ENCODE measurements around the gene SEC61A2.
"Not testable (repeated sequence)": the region's sequence is repeated elsewhere in the genome, so short reads cannot be mapped to it uniquely, and the experiment has no call there.

The SEC61A2 gene

DNA sequence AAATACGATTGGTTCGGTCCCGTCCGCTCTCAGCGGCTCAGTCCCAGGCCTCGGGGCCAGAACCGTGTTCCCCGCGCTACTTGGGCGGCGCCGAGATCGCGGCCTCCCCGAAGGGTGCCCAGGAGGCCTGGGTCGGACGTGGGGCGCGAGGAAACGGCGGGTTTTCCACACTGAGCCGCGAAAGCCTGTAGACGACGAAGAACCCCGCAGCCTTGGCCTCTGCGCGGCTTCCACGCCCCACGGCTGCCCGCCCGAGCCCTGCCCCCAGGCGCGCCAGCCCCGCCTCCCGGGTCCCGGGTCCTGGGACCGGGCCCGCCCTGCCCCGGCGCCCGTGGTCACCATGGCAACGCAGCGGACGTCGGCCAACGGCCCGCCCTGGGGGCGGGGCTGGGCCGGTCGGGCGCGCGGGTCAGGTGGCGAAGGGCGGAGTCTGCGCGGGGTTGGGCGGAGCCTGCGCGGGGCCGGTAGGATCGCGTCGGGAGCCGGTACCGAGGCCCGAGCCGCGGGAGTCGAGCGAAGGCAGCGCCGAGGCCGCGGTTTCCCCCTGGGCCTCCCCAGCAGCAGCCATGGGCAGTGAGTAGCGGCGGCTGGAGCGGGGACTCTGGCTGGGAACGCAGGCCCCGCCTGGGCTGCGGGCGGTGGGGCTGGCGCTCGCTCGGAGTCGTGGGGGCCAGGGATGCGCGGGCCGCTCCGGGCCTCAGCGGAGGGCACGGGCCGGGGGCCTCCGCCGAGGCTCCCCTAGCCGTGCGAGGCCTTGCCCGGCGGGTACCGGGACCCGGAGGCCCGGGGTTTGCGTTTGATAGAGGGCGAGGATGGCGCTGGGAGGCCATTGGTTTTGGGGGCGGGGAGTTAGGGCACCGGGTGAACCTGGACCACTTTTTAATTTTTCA lies at the start of gene SEC61A2:
Gene SEC61A2 (plus strand): TSS at position 456 of the 890 bp plus-strand sequence. CDS start 111 bp downstream, at position 567.
- DNase-seq = peak; percentile 23 to 71

DNA sequence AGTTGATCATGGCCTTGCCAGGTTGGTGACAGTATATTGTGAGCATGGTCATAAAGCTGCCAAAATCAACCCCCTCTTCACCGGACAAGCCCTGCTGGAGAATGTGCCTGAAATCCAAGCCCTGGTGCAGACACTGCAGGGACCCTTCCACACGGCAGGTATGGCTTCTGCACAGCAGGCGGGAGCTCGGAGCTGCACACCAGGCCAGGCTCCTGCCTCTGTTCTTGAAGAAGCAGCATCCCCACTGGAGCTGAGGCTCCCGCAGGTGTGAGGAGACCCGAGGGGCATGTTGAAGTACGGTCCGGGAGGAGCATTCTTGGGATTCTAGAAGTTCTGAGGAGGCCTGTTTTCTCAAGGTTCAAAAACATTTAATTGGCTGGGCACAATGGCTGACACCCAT lies 48.0 kb upstream of the SEC61A2 start:
- DNase-seq = no peak

DNA sequence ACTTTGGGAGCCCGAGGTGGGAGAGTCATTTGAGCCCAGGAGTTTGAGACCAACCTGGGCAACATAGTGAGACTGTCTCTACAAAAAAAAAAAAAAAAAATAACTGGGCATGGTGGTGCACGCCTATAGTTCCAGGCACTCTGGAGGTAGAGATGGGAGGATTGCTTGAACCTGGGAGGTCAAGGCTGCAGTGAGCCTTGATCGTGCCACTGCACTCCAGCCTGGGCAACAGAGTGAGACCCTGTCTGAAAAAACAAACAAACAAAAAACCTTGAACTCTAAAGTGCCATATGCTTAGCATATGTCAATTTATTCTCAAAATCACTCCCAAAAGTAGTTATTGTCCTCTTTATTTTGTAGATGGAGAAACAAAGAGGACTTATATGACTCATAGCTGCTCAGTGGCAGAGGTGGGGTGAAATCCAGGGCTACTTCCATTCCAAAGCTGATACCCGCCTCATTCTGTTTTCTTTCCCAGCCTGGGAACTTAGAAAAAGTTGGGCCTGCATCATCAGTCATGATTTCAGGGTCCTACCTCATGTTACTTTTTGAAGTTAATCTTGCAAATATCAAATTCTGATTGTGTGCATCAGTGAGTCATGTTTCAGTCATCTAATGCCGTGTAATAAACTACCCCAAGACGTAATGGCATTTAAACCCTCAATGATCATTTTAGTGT lies 47.5 kb upstream of the SEC61A2 start:
- DNase-seq = no peak

DNA sequence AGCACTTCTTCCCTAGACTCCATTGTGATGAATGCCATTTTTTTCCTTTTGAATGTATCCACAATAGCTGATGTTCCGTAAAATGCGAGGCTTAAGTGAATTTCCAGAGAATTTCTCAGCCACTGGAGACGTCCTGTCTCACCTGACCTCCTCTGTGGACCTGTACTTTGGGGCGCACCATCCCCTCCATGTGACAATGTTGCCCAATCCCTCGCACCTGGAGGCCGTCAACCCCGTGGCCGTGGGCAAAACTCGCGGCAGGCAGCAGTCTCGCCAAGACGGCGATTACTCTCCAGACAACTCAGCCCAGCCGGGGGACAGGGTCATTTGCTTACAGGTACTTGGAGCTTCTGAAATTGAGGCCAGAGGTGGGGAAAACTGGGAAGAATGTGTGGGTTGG lies 40.6 kb upstream of the SEC61A2 start:
- no peak for DNase-seq

DNA sequence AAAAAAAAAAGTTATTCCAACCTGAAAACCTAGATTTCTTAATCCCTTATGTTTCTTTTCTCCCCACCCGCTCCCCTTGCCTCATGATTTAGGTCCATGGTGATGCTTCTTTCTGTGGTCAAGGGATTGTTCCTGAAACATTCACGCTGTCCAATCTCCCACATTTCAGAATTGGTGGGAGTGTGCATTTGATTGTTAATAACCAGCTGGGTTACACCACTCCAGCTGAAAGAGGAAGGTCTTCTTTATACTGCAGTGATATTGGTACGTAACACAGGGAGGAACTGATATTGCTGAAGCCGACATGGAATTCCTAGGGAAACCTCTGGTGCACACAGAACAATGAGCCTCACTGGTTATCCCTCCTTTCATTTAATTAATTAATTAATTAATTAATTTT lies 38.1 kb upstream of the SEC61A2 start:
- DNase-seq = no peak

DNA sequence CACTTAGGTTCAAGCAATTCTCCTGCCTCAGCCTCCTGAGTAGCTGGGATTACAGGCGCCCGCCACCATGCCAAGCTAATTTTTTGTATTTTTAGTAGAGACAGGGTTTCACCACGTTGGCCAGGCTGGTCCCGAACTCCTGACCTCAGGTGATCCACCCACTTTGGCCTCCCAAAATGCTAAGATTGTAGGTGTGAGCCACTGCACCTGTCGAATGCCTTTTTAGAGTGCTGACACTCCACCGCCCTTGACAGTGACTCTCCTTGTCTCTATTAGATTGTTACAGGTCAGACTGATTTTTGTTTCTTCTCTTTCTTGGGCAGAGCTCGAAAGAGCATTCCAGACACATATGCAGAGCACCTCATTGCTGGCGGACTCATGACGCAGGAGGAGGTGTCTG lies 32.1 kb upstream of the SEC61A2 start:
- not testable (repeated sequence) for DNase-seq

DNA sequence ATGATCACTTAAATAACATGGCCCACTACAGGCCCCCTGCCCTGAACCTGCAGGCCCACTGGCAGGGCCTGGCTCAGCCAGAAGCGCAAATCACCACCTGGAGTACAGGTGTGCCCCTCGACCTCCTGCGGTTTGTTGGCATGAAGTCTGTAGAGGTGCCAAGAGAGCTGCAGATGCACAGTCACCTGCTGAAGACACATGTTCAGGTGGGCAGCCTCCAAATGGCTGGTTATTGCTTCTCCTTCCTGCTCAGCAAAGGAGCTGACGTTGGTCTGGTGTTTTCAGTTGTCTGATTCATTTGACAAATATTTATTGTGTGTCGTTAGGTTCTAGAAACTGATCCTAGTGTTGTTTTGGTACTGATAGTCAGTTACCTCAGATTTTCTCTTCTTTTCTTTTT lies 31.7 kb upstream of the SEC61A2 start:
- no peak for DNase-seq

DNA sequence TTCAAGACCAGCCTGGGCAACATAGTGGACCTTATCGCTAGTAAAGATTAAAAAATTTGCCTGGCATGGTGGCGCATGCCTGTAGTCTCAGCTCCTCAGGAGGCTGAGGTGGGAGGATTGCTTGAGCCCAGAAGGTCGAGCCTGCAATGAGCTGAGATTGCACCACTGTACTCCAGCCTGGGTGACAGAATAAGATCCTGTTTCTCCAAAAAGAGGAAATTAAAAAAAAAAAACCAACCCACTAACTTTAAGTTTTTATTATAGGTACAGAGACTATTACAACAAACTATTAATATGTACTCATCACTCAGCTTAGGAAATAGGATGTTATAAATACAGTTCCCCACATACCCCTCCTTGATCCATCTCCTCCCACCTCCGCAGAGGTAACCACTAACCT lies 30.5 kb upstream of the SEC61A2 start:
- DNase-seq = no peak

DNA sequence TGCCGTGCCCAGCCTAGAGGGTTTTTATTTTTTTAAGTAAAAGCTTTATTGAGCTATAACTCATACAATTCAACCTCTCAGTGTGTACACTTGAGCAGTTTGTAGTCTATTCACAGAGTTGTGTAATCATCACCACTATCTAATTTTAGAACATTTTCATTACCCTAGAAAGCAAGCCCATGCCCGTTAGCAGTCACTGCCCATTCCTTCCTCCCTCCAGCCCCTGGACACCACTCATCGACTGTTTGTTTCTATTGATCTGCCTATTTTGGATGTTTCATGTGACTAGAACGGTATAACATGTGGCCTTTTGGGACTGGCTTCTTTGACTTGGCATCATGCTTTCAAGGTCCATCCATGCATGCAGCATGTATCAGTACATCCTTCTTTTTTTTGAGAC lies 25.7 kb upstream of the SEC61A2 start:
- DNase-seq = no peak

DNA sequence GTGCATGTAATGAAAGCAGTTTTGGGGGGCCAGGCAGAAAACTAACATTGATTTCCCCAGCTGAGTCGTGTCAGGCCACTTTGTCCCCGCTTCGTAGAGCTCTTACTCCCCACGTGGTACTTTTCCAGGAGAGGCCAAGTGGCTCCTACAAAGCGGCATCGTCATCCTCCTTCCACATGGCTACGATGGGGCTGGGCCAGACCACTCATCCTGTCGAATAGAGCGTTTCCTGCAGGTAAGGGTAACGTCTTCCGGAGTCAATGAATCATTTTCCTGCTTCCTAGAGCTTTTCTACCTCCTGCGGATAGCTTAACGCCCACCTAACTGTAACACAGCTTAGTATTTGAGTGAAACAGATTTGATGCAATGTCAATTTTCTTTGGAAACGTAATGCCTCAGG lies 21.7 kb upstream of the SEC61A2 start:
- no peak for DNase-seq

DNA sequence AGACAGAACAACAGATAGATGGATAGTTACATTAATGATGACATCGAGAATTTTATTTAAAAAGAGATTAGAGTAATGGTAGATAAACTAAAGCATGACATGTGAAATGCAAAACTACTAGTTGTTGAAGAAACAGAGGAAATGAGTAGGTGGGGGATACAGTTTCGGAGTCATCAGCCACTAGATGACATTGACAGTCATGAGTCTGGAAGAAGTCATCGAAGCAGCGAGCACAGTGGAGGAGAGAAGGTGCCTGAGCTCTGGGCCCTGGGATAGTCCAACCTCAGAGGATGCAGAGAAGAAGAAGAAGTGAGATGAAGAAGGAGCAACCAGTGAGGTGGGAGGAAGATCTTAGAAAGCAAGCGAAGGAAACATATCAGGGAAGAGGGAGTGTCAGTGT lies 20.2 kb upstream of the SEC61A2 start:
- DNase-seq = no peak

DNA sequence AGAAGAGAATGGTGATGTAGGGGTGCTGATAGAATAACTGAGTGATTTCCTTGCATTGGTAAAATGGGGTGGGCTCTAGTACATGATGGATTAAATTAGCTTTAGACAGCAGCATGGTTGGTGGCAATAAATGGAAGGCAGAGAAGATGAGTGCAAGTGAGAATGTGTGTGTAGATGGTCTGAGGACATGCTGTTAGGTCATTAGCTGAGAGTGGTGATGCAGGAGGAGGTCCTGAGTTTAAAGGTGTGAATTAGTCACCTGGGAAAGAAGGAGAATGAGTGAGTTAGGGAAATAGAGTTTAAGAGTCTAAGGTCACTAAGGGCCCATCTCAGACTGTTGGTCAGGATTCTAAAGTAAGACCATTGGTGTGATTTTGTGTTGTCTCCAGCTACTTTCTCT lies 17.9 kb upstream of the SEC61A2 start:
- no peak for DNase-seq

DNA sequence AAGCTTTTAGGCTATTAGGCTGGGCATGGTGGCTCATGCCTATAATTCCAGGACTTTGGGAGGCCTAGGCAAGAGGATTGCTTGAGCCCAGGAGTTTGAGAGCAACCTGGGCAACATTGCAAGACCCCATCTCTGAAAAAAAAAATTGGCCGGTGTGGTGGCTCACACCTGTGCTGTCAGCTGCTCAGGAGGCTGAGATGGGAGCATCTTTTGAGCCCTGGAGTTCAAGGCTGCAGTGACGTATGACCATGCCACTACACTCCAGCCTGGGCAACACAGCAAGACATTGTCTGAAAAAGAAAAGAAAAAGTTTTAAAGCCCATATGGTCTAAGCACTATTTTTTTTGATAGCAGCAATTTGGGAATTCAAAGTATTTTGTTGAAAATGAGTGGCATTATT lies 15.8 kb upstream of the SEC61A2 start:
- DNase-seq = no peak

DNA sequence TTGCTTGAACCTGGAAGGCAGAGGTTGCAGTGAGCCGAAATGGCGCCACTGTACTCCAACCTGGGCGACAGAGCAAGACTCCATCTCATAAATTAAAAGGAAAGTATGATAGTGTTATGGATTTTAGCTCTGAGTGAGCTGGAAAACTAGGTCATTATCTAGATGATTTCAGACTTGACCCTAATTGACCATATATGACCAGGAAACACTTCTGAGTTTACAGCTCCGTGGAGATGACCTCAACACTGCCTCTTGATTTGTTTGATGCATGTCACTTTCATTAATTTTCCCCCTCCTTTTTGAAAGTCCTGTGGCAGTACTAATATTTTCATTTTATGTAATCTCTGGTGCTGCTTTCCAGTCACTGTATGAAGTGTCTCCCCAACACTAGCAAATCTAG lies 7.8 kb upstream of the SEC61A2 start:
- DNase-seq = no peak

DNA sequence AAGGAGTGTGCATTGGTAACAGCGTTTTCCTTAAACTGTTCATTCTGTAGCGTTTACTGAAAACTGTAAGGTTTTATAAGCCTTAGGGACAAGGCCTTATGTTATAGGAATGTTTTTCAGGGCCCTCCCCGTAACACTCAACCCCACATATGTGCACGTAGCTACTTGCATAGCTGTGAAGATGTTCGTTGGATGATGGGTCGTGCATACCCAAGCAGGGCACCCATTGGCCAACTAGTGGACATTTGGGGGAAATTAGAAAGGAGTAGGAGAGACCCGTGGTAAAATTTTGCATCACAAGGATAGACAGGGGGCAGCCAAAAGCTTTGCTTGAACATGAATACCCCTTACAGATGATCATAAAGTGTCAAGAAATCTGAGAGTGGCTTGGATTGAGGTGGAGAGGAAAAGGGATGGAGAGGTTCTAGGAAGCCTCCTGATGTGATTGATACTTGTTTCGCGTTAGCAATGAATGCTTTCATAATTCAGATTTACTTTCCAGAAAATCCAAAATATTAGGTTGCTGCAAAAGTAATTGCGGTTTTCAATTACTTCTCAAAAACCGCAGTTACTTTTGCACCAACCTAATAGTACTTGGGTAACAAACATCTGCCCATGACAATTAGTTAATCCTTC lies 878 bp downstream of the SEC61A2 start:
- peak; percentile 33 to 69 for DNase-seq

DNA sequence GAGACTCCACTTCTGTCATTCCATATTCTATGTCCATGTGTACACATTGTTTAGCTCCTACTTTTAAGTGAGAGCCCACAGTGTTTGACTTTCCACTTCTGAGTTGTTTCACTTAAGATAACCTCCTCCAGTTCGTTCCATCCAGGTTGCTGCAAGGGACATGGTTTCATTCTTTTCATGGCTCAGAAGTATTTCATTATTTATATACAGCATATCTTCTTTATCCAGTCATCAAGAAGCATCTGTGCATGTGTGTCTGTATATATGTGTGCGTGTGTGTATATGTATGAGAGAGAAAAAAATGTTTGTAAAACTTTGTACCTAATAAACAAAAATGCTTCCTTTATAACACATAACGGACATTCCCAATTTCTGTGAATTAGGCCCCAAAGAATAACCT lies 6.2 kb downstream of the SEC61A2 start:
- no peak for DNase-seq

DNA sequence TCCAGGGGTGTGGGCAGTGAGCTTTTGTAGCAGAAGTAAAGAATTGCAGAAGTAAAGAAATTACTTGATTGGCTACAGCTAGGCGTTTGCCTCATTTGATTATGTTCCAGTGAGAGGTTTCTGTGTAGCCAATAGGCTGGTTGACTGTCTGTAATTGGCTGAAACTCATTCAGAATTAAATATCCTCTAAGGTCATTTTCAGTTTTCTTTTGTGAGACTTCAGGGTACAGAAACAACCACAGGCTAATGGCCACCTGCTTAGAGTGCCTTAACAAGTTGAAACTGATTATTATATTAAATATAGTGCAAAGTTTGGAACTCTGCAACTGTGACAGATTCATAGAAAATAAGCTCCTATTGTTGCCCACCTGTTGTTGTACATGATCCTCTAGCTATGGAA lies 10.6 kb downstream of the SEC61A2 start:
- no peak for DNase-seq

DNA sequence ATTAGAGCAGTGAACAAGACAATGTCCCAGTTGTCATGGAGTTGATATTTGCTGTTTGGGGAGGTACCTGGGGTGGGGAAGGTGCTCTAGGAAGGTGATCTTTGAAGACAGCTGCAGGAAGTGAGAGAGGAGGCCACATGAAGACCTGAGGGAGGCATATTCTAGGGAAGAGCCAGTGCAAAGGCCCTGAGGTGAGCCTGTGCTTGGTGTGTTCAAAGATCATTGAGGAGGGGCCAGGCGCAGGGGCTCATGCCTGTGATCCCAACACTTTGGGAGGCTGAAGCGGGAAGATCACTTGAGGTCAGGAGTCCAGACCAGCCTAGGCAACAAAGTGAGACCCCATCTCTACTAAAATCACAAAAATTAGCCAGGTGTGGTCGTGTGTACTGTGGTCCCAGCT lies 15.1 kb downstream of the SEC61A2 start:
- no peak for DNase-seq

DNA sequence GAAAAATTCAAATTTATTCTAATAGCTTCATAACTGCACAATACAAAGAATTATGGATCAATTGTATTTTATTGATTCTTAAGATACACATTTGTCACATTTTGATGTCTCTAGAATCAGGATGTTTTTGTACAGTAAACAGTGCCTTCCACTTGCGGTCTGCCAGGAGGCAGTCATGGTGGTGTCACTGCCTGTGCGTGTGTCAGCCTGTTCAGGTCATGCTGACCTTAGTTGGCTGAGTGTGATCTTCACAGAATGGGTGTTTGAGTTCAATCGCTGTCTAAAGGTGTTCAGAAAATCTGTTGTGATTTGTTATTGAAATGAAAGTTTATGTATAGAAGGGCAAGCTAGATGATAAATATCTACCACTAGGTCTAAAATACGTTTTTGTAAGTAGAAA lies 20.7 kb downstream of the SEC61A2 start:
- no peak for DNase-seq

DNA sequence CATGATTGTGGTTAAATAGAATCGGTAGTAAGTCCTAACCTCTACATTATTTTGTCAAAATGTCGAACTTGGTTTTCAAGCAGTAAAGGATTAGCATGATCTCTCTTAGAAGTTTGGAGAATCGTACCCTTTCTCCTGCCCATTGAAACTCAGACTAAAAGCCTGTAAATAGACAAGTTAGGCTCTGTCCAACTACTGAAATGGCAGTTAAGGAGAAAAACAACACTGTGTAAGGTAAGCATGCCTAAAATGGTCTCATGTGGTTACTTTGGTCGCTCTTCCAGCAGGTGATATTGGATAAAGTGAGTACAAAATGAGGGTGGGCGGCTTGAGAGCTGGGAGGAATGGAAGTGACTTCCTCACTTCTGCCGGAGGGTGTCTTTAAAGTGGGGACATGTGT lies 25.0 kb downstream of the SEC61A2 start:
- DNase-seq = no peak

DNA sequence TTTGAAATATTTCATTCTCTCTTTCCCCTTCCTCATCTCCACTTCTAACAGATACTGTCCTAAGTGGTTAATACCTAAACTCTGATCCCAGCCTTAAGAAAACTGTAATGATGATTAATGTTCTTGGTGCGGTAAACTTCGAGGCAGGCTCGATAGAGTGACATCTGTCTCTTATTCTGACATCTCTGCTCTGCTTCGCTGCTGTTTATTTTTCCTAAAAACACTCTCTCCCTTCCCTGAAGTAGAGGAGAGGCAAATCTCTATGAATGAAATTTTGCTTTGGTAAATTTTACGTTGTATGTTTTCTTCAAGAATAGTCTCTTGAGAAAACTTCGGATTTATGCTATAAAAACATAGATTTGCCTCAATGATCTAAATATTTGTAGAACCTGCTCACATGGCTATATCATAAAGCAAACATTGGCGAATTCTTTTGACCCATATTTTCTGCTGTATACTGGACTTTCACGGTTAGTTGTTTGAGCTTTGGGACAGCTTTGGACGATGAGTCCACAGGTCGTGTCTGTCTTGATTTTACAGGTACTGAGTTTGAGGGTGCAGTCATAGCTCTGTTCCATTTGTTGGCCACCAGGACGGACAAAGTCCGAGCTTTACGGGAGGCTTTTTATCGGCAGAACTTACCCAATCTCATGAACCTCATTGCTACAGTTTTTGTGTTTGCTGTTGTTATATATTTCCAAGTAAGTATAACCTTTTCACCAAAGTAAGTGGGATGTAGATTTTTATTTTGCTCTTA lies 27.1 kb downstream of the SEC61A2 start:
- no peak for DNase-seq

DNA sequence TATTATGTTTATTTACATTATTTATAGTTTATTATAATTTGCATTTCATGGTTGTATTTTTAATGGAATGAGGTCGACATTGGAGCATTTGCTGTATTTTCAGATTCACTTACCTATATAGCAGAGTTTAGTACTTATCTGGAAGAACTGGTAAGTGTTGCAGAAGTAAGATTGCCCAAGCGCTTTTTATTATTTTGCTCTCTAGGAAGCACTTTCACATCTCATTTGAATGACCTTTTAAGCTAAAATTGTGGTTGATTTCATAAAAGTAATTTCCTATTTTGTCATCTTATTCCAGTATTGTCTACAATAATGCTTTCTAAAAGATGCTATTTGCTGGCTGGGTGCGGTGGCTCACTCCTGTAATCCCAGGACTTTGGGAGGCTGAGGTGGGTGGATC lies 28.6 kb downstream of the SEC61A2 start:
- DNase-seq = no peak

DNA sequence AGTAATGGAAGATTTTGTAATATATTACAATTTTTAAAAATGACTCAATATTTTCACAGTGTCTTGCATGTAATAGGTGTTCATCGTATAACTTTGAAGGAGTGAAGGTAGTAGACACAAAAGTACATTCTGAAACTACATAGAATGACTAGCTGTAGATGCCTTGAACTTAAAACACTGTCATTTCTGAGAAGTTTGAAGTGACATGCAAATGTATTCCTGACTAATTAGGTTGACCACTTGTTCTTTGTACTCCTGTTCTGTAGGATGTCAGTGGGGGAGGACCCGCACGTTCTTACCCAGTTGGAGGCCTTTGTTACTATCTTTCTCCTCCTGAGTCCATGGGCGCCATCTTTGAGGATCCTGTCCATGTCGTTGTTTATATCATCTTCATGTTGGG lies 31.2 kb downstream of the SEC61A2 start:
- no peak for DNase-seq

All from NCI-H524 (cell line).